Adrenal gland (tissue), 12 donors: ENCODE data around the gene KLHL36. TPM values are rescaled to one million over a fixed set of nuclear protein-coding genes. Genes with fewer than 3 reads are reported as not detected.

ENCODE experiments used
- DNase-seq, 7 donors: peaks; one replicate each; pipeline ENCODE4 v3.0.0-alpha.2; 2019 to 2020
- H3K27ac ChIP-seq, 5 donors: fragments of 200-600 bp; sonication (generic) in 4 of 5; 1 replicate in 3 of 5; 2 replicates in 2 of 5; pipeline versions ENCODE4 v1.5.1 to v1.8.0; 2016 to 2020; ENCODE audit warnings: mild to moderate bottlenecking in 1 of 5
- H3K27me3 ChIP-seq: fragments of 200-600 bp; 2 replicates; pipeline ENCODE4 v1.8.0; 2021
- H3K36me3 ChIP-seq, 2 donors: fragments of 200-600 bp; replicated peaks in 1 of 2; 1 replicate in 1 of 2; 2 replicates in 1 of 2; pipeline versions ENCODE4 v1.5.1 to v1.8.0; 2018 to 2022
- H3K4me1 ChIP-seq, 2 donors: fragments of 200-600 bp; replicated peaks in 1 of 2; 1 replicate in 1 of 2; 2 replicates in 1 of 2; pipeline versions ENCODE4 v1.5.1 to v1.8.0; 2018 to 2021
- H3K4me3 ChIP-seq, 4 donors: fragments of 200-600 bp; sonication (generic) in 3 of 4; one replicate each; pipeline ENCODE4 v1.5.1; 2016 to 2018
- H3K9me3 ChIP-seq, 3 donors: fragments of 200-600 bp; sonication (generic) in 1 of 3; replicated peaks in 1 of 3; 1 replicate in 2 of 3; 2 replicates in 1 of 3; pipeline versions ENCODE4 v1.5.1 to v1.8.0; 2016 to 2021
- POLR2A ChIP-seq, 2 donors: fragments of 450-650 bp; IDR thresholded peaks; one replicate each; pipeline ENCODE4 v1.6.1; 2017; ENCODE audit warnings: antibody characterized with exemption in 2 of 2, mild to moderate bottlenecking in 2 of 2, moderate library complexity in 1 of 2
- WGBS, 4 donors: extraction: QIAGEN DNeasy Blood & Tissue Kit in 2 of 4; methylation state at CpG; one replicate each; pipeline versions ENCODE4 v1.1.5 to v1.1.7; 2013 to 2017; 5-methylcytosine and 5-hydroxymethylcytosine counted together
- intact Hi-C, 2 donors: fragments of 100-400 bp; cut with DNase I; formaldehyde crosslinking; loops; one replicate each; pipeline versions ENCODE4 v1.14.1 to v1.15.0; 2022 to 2023
- polyA plus RNA-seq, 3 donors: library from polyadenylated mRNA; stranded (reverse); fragments of 200-250 nt in 2 of 3; fragments of 350-450 nt in 1 of 3; fragmentation: Illumina TruSeq in 1 of 3; extraction: RNeasy Lipid Tissue Mini Kit (QIAGEN cat#74804) in 1 of 3; gene quantifications; one replicate each; pipeline ENCODE4 v1.2.3, GENCODE V29; 2013 to 2014
- total RNA-seq, 9 donors: library from RNA; depleted of rRNA in 4 of 9; stranded (reverse); fragments of >200 nt in 4 of 9; fragments of 120-200 nt in 1 of 9; fragmentation: NEBNext Ultra II Directional in 1 of 9; extraction: Animal tissue kit (Norgen Biotek cat#: 25700) in 1 of 9; gene quantifications; one replicate each; pipeline versions ENCODE4 v1.1.0 to v1.2.4, GENCODE V29; 2013 to 2023
- TF ChIP-seq, protein P1 (sequence below), 6 experiments: fragments of 450-650 bp in 4 of 6; fragments of 200-600 bp in 2 of 6; sonication (generic) in 1 of 6; IDR thresholded peaks; 1 replicate in 5 of 6; 2 replicates in 1 of 6; pipeline versions ENCODE4 v1.5.1 to v1.8.0; 2016 to 2021; ENCODE audit warnings: antibody characterized with exemption in 6 of 6, mild to moderate bottlenecking in 2 of 6, moderate library complexity in 1 of 6
- donor health status: healthy with polysubstance abuse.
- donor health status: Bipolar disorder and iron deficiency.
- donor health status: DM: yes; HTN: yes; CAD: no.
- donor health status: DM: no; HTN: no; CAD: no.
- donor health status: DM: no; HTN: no; CAD: no.
- donor health status: DM: yes; HTN: yes; CAD: no.

KLHL36 gene
- total and polyA plus RNA-seq, 12 donors, result 10.7 to 81.6 (median 54.7) TPM

DNA sequence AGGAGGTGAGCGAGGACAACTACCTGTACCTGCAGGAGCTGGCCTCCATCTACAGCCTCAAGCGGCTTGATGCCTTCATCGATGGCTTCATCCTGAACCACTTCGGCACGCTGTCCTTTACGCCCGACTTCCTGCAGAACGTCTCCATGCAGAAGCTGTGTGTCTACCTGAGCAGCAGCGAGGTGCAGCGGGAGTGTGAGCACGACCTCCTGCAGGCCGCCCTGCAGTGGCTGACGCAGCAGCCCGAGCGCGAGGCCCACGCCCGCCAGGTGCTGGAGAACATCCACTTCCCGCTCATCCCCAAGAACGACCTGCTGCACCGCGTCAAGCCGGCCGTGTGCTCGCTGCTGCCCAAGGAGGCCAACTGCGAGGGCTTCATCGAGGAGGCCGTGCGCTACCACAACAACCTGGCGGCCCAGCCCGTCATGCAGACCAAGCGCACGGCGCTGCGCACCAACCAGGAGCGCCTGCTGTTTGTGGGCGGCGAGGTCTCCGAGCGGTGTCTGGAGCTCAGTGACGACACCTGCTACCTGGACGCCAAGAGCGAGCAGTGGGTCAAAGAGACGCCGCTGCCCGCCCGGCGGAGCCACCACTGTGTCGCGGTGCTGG is 9.0 kb downstream of the KLHL36 start:
- H3K36me3 ChIP-seq, result peaks cover 0 to 73% of the 10 kb centered on the region in 2 donors
- H3K27ac ChIP-seq, result no peak overlapping the region
- DNase-seq, result no peak
- intact Hi-C loops, result no loop called here
- 94 to 98% (median 97%) methylated on average over 21 to 50 of the region's 50 CpGs for WGBS, 4 donors
- H3K27me3 ChIP-seq, result no peaks in the 10 kb centered on the region
- no peak for TF ChIP-seq POLR2A (IDR thresholded peaks at IDR 0.05)
- TF ChIP-seq, protein P1, sequence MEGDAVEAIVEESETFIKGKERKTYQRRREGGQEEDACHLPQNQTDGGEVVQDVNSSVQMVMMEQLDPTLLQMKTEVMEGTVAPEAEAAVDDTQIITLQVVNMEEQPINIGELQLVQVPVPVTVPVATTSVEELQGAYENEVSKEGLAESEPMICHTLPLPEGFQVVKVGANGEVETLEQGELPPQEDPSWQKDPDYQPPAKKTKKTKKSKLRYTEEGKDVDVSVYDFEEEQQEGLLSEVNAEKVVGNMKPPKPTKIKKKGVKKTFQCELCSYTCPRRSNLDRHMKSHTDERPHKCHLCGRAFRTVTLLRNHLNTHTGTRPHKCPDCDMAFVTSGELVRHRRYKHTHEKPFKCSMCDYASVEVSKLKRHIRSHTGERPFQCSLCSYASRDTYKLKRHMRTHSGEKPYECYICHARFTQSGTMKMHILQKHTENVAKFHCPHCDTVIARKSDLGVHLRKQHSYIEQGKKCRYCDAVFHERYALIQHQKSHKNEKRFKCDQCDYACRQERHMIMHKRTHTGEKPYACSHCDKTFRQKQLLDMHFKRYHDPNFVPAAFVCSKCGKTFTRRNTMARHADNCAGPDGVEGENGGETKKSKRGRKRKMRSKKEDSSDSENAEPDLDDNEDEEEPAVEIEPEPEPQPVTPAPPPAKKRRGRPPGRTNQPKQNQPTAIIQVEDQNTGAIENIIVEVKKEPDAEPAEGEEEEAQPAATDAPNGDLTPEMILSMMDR (IDR thresholded peaks at IDR 0.05), result no peak
- no peak overlapping the region for H3K4me3 ChIP-seq
- no peaks in the 10 kb centered on the region for H3K9me3 ChIP-seq
- peaks cover 9 to 11% of the 10 kb centered on the region in 2 donors for H3K4me1 ChIP-seq

DNA sequence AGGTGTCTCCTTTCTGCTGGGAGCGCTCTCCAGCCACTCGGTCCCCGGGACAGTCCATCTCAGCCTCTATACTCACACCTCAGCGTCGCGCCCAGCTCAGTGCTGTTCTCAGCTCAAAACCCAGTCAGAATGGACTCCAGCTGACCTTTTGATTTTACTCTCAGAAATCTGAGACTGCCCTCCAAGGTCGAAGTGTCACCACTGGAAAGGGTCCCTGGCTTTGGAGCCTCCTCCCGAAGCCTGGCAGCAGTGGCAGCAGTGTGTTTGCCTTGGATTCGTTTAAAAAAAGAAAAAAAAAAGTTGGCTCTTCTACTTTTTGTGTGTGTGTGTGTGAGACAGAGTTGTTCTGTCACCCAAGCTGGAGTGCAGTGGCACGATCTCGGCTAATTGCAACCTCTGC is 10.4 kb downstream of the KLHL36 start:
- DNase-seq, result peak; percentile 45 to 85 (median 74)
- 44 to 64% (median 55%) methylated on average over 10 to 11 of the region's 11 CpGs for WGBS, 4 donors
- H3K27me3 ChIP-seq, result no peaks in the 10 kb centered on the region
- TF ChIP-seq, protein P1 (IDR thresholded peaks at IDR 0.05), result no peak
- no peak for TF ChIP-seq POLR2A (IDR thresholded peaks at IDR 0.05)
- H3K4me3 ChIP-seq, result no peak overlapping the region
- peaks cover 0 to 73% of the 10 kb centered on the region in 2 donors for H3K36me3 ChIP-seq
- H3K9me3 ChIP-seq, result no peaks in the 10 kb centered on the region
- H3K27ac ChIP-seq, result peak overlapping the region in 2 of 5 donors; percentile 17 to 34
- intact Hi-C loops, result no loop called here
- H3K4me1 ChIP-seq, result peaks cover 9 to 11% of the 10 kb centered on the region in 2 donors

DNA sequence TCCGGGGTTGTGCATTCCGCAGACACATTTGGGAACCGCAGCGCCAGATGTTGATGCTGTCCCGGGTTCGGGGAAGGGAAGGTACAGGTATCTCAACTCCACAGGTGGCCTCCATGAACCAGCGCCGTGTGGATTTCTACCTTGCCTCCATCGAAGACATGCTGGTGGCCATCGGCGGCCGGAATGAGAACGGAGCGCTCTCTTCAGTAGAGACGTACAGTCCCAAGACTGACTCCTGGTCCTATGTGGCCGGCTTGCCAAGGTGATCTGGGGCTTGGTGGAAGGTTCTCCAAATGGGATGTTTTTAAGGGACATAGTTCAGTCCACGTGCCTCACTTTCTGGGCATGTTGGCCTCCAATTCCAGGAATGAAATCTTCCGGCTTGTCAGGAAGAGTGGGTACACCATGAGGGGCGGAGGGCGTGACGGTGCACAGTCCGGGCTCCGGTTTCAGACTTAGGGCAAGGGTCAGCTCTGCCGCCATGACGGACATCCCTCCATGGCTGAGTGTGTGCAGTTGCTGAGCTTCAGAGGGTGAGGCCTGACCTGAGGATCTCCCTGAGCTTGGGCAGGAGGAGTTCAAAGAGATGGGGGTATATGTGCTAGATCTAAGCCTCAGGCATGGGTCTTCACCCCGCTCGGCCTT is 11.5 kb downstream of the KLHL36 start:
- WGBS, 4 donors, result 94 to 98% (median 96%) methylated on average over 14 to 27 of the region's 27 CpGs
- Histone ChIP-seq H3K4me1 (peaks cover 9 to 11% of the 10 kb centered on the region in 2 donors), H3K27me3 (no peaks in the 10 kb centered on the region), H3K9me3 (no peaks in the 10 kb centered on the region), H3K4me3 (no peak overlapping the region), H3K36me3 (peaks cover 0 to 81% of the 10 kb centered on the region in 2 donors), H3K27ac (no peak overlapping the region)
- intact Hi-C loops, result no loop called here
- TF ChIP-seq, protein P1 (IDR thresholded peaks at IDR 0.05), result no peak
- no peak for TF ChIP-seq POLR2A (IDR thresholded peaks at IDR 0.05)
- DNase-seq, result no peak

DNA sequence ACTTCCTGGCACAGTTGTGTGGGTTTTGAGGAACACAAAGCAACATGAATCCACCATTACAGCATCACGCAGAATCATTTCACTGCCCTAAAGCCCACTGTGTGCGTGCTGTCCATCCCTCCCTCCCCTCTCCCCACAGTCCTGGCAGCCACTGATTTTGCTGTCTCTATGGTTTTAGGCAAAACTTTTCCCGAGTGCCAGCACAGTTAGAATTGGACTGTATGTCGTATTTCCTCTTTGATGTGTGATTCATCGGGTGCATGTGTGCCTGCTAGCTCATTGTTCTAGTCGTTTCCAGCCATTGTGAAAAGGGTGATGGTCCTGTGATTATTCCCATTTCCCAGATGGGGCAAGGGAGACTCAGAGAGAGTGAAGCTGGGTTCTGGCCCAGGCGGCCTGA is 12.7 kb downstream of the KLHL36 start:
- WGBS, 4 donors, result 63 to 73% (median 65%) methylated on average over 7 of the region's 7 CpGs
- TF ChIP-seq POLR2A (IDR thresholded peaks at IDR 0.05), result no peak
- TF ChIP-seq, protein P1 (IDR thresholded peaks at IDR 0.05), result no peak
- Histone ChIP-seq H3K36me3 (peaks cover 0 to 84% of the 10 kb centered on the region in 2 donors), H3K27me3 (no peaks in the 10 kb centered on the region), H3K9me3 (no peaks in the 10 kb centered on the region), H3K4me3 (no peak overlapping the region), H3K27ac (no peak overlapping the region), H3K4me1 (peaks cover 9 to 11% of the 10 kb centered on the region in 2 donors)
- intact Hi-C loops, result no loop called here
- no peak for DNase-seq
